GM19023 (cell line): ENCODE results near the gene GID8.
"Not testable (repeated sequence)": the region's sequence is repeated elsewhere in the genome, so short reads cannot be mapped to it uniquely, and the experiment has no call there.

Experiments
- ATAC-seq: cut with Tn5 transposase; IDR thresholded peaks from one replicate; pipeline ENCODE4 v1.9.1; 2021; ENCODE audit warnings: mild to moderate bottlenecking, moderate library complexity; ENCODE audit not compliant: unreplicated experiment

The GID8 gene

GRCh38 chr20:62956387-62957135, 18.6 kb downstream of the GID8 start:
- ATAC-seq = no peak

- ATAC-seq = no peak
These were observed 19.5 kb downstream of the GID8 start for GRCh38 chr20:62957136-62958117.

- ATAC-seq = no peak
These were observed 20.6 kb downstream of the GID8 start for GRCh38 chr20:62958388-62959100.

- ATAC-seq = no peak
These were observed 21.4 kb downstream of the GID8 start for GRCh38 chr20:62959101-62959971.

- no peak for ATAC-seq
These were observed 22.1 kb downstream of the GID8 start for GRCh38 chr20:62959998-62960436.

- not testable (repeated sequence) for ATAC-seq
These were observed 22.7 kb downstream of the GID8 start for GRCh38 chr20:62960446-62961309.

- ATAC-seq = no peak
These were observed 23.4 kb downstream of the GID8 start for GRCh38 chr20:62961310-62961783.

- no peak for ATAC-seq
These were observed 23.9 kb downstream of the GID8 start for GRCh38 chr20:62961799-62962198.

GRCh38 chr20:62962221-62962879, 24.4 kb downstream of the GID8 start:
- ATAC-seq = no peak

- ATAC-seq = no peak
These were observed 25.1 kb downstream of the GID8 start for GRCh38 chr20:62962891-62963613.

GRCh38 chr20:62963614-62964397, 25.9 kb downstream of the GID8 start:
- ATAC-seq = no peak

- ATAC-seq = no peak
These were observed 26.8 kb downstream of the GID8 start for GRCh38 chr20:62964700-62965099.

- no peak for ATAC-seq
These were observed 27.4 kb downstream of the GID8 start for GRCh38 chr20:62965363-62965771.

GRCh38 chr20:62966212-62967148, 28.5 kb downstream of the GID8 start:
- no peak for ATAC-seq

- no peak for ATAC-seq
These were observed 29.2 kb downstream of the GID8 start for GRCh38 chr20:62967149-62967501.
